GM12878 (cell line): ENCODE data around the gene MAP1LC3B. TPM values are rescaled to one million over a fixed set of nuclear protein-coding genes. Genes with fewer than 3 reads are reported as not detected.

ENCODE experiments used
- ETV6 ChIP-seq, 2 experiments: fragments of 450-650 bp in 1 of 2; IDR thresholded peaks in 1 of 2; conservative IDR thresholded peaks in 1 of 2; 2 replicates each; pipeline ENCODE4 v1.6.1; 2014; ENCODE audit warnings: antibody characterized with exemption in 1 of 2, borderline replicate concordance in 1 of 2, low read depth in 1 of 2, mild to moderate bottlenecking in 1 of 2, moderate library complexity in 1 of 2
- FOXM1 ChIP-seq: IDR thresholded peaks from 2 replicates; pipeline ENCODE4 v1.6.1; 2012; ENCODE audit warnings: low read depth, mild to moderate bottlenecking, inconsistent platforms, low read length, moderate library complexity
- HCFC1 ChIP-seq: fragments of 150-350 bp; IDR thresholded peaks from 2 replicates; pipeline ENCODE4 v1.6.1; 2014; ENCODE audit warnings: low read length
- MEF2A ChIP-seq: IDR thresholded peaks from 2 replicates; pipeline ENCODE4 v1.6.1; 2011; ENCODE audit warnings: low read depth, mild to moderate bottlenecking, low read length, moderate library complexity; ENCODE audit not compliant: insufficient read depth
- MTA3 ChIP-seq: IDR thresholded peaks from 2 replicates; pipeline ENCODE4 v1.6.1; 2012; ENCODE audit warnings: low read length, inconsistent platforms, borderline replicate concordance
- MYB ChIP-seq: fragments of 150-350 bp; IDR thresholded peaks from 2 replicates; pipeline ENCODE4 v1.6.1; 2014; ENCODE audit warnings: mild to moderate bottlenecking, low read depth, low read length, borderline replicate concordance
- POLR2AphosphoS2 ChIP-seq: IDR thresholded peaks from 2 replicates; pipeline ENCODE4 v1.6.1; 2011; ENCODE audit warnings: low read depth, mild to moderate bottlenecking, low read length, improper control_type of control experiment, moderate library complexity
- RBBP5 ChIP-seq: fragments of 200-600 bp; sonication (generic); conservative IDR thresholded peaks from 2 replicates; pipeline ENCODE4 v1.6.1; 2016
- SIN3A ChIP-seq: IDR thresholded peaks from 2 replicates; pipeline ENCODE4 v1.6.1; 2012; ENCODE audit warnings: low read depth, low read length, improper control_type of control experiment
- SMAD1 ChIP-seq: fragments of 450-650 bp; IDR thresholded peaks from 2 replicates; pipeline ENCODE4 v1.6.1; 2018; ENCODE audit warnings: mild to moderate bottlenecking, low read depth; ENCODE audit not compliant: partially characterized antibody
- SUPT20H ChIP-seq: IDR thresholded peaks from 2 replicates; pipeline ENCODE4 v1.6.1; 2011; ENCODE audit warnings: low read depth, mild to moderate bottlenecking, low read length, moderate library complexity, borderline replicate concordance; ENCODE audit not compliant: control insufficient read depth
- TAF1 ChIP-seq: IDR thresholded peaks from 2 replicates; pipeline ENCODE4 v1.6.1; 2011; ENCODE audit warnings: mild to moderate bottlenecking, low read depth, low read length, borderline replicate concordance
- ZBED1 ChIP-seq: IDR thresholded peaks from 2 replicates; pipeline ENCODE4 v1.6.1; 2016; ENCODE audit warnings: borderline replicate concordance
- ZNF622 ChIP-seq: fragments of 450-650 bp; IDR thresholded peaks from 2 replicates; pipeline ENCODE4 v1.6.1; 2017; ENCODE audit warnings: mild to moderate bottlenecking, inconsistent platforms
- polyA plus RNA-seq, 11 experiments: library from polyadenylated mRNA; depleted of rRNA in 4 of 11; unstranded in 6 of 11; stranded (reverse) in 5 of 11; fragments of >200 nt; fragmentation: Nextera tagmentation in 4 of 11; fragmentation: Illumina TruSeq in 1 of 11; extraction: Ambion mirVana in 4 of 11; extraction: Trizol in 1 of 11; gene quantifications; 1 replicate in 1 of 11; 2 replicates in 10 of 11; pipeline versions ENCODE4 v1.2.1 to v1.2.3, GENCODE V29; 2011 to 2016; ENCODE audit warnings: inconsistent platforms in 2 of 11, missing spikeins in 2 of 11, low read depth in 1 of 11
- total RNA-seq, 4 experiments: library from RNA; depleted of rRNA in 3 of 4; stranded (reverse); fragments of >200 nt in 3 of 4; fragmentation: Illumina TruSeq in 1 of 4; extraction: Trizol in 1 of 4; gene quantifications; 2 replicates each; pipeline versions ENCODE4 v1.2.1 to v1.2.3, GENCODE V29; 2013 to 2021
- TF ChIP-seq, protein P1 (sequence below): fragments of 450-650 bp; IDR thresholded peaks from 2 replicates; pipeline ENCODE4 v1.6.1; 2017; ENCODE audit warnings: mild to moderate bottlenecking, low read depth, inconsistent platforms; ENCODE audit not compliant: poor library complexity, severe bottlenecking
- TF ChIP-seq, protein P2 (sequence below): fragments of 450-650 bp; IDR thresholded peaks from 2 replicates; pipeline ENCODE4 v1.6.1; 2017; ENCODE audit warnings: antibody characterized with exemption, mild to moderate bottlenecking, moderate library complexity
- TF ChIP-seq, protein P3 (sequence below): fragments of 450-650 bp; IDR thresholded peaks from 2 replicates; pipeline ENCODE4 v1.6.1; 2017; ENCODE audit warnings: mild to moderate bottlenecking, moderate library complexity
- TF ChIP-seq, protein P4 (sequence below): fragments of 450-650 bp; IDR thresholded peaks from 2 replicates; pipeline ENCODE4 v1.6.1; 2017; ENCODE audit warnings: low read depth, mild to moderate bottlenecking, moderate library complexity

The MAP1LC3B gene
- total and polyA plus RNA-seq, 10 of the 15 experiments (the other 5 are each of a cell fraction or from before 2014, with no cell fraction given) = 6.1 to 42.8 (median 13.7) TPM

DNA sequence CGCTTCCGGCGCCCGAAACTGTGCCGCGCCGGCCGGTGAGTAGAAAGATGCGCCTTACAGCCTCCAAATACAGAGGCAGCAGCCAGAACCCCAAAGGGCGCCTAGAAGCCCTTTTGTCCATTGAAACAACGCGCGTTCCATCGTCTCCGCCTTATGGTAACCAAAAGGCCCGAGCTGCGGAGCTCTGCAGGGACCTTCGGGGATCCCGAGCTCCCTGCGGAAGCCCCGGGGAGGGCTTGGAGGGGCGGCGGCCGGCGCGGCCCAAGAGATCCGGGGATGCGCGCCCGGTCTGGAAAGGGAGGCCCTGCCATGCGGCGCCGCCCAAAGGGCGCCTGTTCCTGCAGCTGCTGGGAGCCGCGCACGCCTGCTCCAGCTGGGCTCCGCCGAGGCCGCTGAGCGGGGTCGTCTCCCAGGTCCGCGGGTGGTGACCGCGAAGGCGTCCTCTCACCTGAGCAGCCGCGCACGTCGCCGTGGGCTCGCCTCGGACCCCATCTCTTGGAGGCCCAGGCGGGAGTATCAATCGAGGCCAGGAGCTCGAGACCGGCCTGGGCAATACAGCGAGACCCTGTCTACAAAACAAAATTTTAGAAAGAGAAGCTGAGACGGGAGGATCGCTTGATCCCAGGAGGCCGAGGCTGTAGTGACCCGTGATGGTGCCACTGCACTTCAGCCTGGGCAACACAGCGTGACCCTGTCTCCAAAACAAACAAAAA, 7.8 kb upstream of the MAP1LC3B start (continued):
- TF ChIP-seq, protein P1, sequence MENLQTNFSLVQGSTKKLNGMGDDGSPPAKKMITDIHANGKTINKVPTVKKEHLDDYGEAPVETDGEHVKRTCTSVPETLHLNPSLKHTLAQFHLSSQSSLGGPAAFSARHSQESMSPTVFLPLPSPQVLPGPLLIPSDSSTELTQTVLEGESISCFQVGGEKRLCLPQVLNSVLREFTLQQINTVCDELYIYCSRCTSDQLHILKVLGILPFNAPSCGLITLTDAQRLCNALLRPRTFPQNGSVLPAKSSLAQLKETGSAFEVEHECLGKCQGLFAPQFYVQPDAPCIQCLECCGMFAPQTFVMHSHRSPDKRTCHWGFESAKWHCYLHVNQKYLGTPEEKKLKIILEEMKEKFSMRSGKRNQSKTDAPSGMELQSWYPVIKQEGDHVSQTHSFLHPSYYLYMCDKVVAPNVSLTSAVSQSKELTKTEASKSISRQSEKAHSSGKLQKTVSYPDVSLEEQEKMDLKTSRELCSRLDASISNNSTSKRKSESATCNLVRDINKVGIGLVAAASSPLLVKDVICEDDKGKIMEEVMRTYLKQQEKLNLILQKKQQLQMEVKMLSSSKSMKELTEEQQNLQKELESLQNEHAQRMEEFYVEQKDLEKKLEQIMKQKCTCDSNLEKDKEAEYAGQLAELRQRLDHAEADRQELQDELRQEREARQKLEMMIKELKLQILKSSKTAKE = no peak
- TF ChIP-seq, protein P2, sequence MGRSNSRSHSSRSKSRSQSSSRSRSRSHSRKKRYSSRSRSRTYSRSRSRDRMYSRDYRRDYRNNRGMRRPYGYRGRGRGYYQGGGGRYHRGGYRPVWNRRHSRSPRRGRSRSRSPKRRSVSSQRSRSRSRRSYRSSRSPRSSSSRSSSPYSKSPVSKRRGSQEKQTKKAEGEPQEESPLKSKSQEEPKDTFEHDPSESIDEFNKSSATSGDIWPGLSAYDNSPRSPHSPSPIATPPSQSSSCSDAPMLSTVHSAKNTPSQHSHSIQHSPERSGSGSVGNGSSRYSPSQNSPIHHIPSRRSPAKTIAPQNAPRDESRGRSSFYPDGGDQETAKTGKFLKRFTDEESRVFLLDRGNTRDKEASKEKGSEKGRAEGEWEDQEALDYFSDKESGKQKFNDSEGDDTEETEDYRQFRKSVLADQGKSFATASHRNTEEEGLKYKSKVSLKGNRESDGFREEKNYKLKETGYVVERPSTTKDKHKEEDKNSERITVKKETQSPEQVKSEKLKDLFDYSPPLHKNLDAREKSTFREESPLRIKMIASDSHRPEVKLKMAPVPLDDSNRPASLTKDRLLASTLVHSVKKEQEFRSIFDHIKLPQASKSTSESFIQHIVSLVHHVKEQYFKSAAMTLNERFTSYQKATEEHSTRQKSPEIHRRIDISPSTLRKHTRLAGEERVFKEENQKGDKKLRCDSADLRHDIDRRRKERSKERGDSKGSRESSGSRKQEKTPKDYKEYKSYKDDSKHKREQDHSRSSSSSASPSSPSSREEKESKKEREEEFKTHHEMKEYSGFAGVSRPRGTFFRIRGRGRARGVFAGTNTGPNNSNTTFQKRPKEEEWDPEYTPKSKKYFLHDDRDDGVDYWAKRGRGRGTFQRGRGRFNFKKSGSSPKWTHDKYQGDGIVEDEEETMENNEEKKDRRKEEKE = no peak
- TF ChIP-seq MEF2A = no peak
- TF ChIP-seq RBBP5 = no peak
- no peak for TF ChIP-seq SIN3A
- TF ChIP-seq, protein P3, sequence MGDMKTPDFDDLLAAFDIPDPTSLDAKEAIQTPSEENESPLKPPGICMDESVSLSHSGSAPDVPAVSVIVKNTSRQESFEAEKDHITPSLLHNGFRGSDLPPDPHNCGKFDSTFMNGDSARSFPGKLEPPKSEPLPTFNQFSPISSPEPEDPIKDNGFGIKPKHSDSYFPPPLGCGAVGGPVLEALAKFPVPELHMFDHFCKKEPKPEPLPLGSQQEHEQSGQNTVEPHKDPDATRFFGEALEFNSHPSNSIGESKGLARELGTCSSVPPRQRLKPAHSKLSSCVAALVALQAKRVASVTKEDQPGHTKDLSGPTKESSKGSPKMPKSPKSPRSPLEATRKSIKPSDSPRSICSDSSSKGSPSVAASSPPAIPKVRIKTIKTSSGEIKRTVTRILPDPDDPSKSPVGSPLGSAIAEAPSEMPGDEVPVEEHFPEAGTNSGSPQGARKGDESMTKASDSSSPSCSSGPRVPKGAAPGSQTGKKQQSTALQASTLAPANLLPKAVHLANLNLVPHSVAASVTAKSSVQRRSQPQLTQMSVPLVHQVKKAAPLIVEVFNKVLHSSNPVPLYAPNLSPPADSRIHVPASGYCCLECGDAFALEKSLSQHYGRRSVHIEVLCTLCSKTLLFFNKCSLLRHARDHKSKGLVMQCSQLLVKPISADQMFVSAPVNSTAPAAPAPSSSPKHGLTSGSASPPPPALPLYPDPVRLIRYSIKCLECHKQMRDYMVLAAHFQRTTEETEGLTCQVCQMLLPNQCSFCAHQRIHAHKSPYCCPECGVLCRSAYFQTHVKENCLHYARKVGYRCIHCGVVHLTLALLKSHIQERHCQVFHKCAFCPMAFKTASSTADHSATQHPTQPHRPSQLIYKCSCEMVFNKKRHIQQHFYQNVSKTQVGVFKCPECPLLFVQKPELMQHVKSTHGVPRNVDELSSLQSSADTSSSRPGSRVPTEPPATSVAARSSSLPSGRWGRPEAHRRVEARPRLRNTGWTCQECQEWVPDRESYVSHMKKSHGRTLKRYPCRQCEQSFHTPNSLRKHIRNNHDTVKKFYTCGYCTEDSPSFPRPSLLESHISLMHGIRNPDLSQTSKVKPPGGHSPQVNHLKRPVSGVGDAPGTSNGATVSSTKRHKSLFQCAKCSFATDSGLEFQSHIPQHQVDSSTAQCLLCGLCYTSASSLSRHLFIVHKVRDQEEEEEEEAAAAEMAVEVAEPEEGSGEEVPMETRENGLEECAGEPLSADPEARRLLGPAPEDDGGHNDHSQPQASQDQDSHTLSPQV = no peak
- TF ChIP-seq POLR2AphosphoS2 = no peak
- TF ChIP-seq ZNF622 = no peak
- no peak for TF ChIP-seq FOXM1
- TF ChIP-seq SMAD1 = no peak
- TF ChIP-seq ETV6 (conservative IDR thresholded peaks at IDR 0.05 in 1 of 2, IDR thresholded peaks at IDR 0.05 in 1 of 2; ENCODE audit: borderline replicate concordance in 1 of 2, low read depth in 1 of 2) = 0 out of 4 replicates have a peak, but pooled peaks of 1 of the 2 experiments have one; percentile 28
- no peak for TF ChIP-seq HCFC1
- no peak for TF ChIP-seq SUPT20H
- no peak for TF ChIP-seq MYB
- TF ChIP-seq ZBED1 = no peak
- TF ChIP-seq, protein P4, sequence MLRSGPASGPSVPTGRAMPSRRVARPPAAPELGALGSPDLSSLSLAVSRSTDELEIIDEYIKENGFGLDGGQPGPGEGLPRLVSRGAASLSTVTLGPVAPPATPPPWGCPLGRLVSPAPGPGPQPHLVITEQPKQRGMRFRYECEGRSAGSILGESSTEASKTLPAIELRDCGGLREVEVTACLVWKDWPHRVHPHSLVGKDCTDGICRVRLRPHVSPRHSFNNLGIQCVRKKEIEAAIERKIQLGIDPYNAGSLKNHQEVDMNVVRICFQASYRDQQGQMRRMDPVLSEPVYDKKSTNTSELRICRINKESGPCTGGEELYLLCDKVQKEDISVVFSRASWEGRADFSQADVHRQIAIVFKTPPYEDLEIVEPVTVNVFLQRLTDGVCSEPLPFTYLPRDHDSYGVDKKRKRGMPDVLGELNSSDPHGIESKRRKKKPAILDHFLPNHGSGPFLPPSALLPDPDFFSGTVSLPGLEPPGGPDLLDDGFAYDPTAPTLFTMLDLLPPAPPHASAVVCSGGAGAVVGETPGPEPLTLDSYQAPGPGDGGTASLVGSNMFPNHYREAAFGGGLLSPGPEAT = peak; percentile 30; the same call in 1 of the 2 replicates
- no peak for TF ChIP-seq TAF1
- no peak for TF ChIP-seq MTA3
